GM12878 (cell line): ENCODE results near the gene MARS1. TPM values are rescaled to one million over a fixed set of nuclear protein-coding genes. Genes with fewer than 3 reads are reported as not detected.
A peak's percentile ranks its signal among the peaks of the same experiment; 100 is the strongest.

Experiments
- ATAC-seq: fragments of 200-7000 bp; cut with Tn5 transposase; 3 replicates; pipeline ENCODE4 v1.9.1; 2020; ENCODE audit warnings: mild to moderate bottlenecking, moderate library complexity
- BruUV-seq: library from RNA; stranded (reverse); fragments of 400-500 nt; replicated peaks from 2 replicates; lab custom pipeline; 2021; lab: Mats Ljungman, UMichigan
- CTCF ChIA-PET: fragments of 300-600 bp; sonication (Branson Sonifier 250); formaldehyde crosslinking; extraction: SDS; loops from one replicate; lab custom pipeline; 2021; ENCODE audit warnings: inconsistent platforms; lab: Yijun Ruan, JAX
- POLR2A ChIA-PET: fragments of 350-600 bp; formaldehyde crosslinking; extraction: SDS; loops from one replicate; lab custom pipeline; 2021; ENCODE audit warnings: inconsistent platforms; lab: Charles Lee
- RAD21 ChIA-PET: fragments of 300-600 bp; sonication (Branson Sonifier 250); formaldehyde crosslinking; loops from one replicate; lab custom pipeline; 2023; ENCODE audit warnings: antibody characterized with exemption; ENCODE audit not compliant: unreplicated experiment; lab: Charles Lee
- SMC1A ChIA-PET: fragments of 300-600 bp; sonication (Branson Sonifier 250); formaldehyde crosslinking; loops from one replicate; lab custom pipeline; 2023; ENCODE audit not compliant: unreplicated experiment, uncharacterized antibody; lab: Charles Lee
- DNase-seq: peaks from one replicate; pipeline ENCODE4 v3.0.0-alpha.2; 2011; ENCODE audit warnings: low read depth, low spot score
- FAIRE-seq: peaks from 3 replicates; lab custom pipeline; 2011; peaks lifted over from hg19 to GRCh38; lab: Jason Lieb, UNC
- H2AFZ ChIP-seq: 2 replicates; pipeline ENCODE4 v1.6.0; 2011; ENCODE audit warnings: low read depth, low read length, control low read depth; ENCODE audit not compliant: control insufficient read depth
- H3K27ac ChIP-seq: 2 replicates; pipeline ENCODE4 v1.5.1; 2011; ENCODE audit warnings: control low read depth; ENCODE audit not compliant: control insufficient read depth, insufficient read depth
- H3K27me3 ChIP-seq, 2 experiments: replicated peaks in 1 of 2; 2 replicates each; pipeline versions ENCODE4 v1.6.0 to v1.6.1; 2011; ENCODE audit warnings: low read length in 1 of 2; ENCODE audit not compliant: control insufficient read depth in 2 of 2, insufficient read depth in 2 of 2
- H3K36me3 ChIP-seq, 2 experiments: 2 replicates each; pipeline ENCODE4 v1.5.1; 2011; ENCODE audit warnings: low read length in 1 of 2; ENCODE audit not compliant: control insufficient read depth in 2 of 2, insufficient read depth in 2 of 2
- H3K4me1 ChIP-seq: 2 replicates; pipeline ENCODE4 v1.6.1; 2011; ENCODE audit warnings: mild to moderate bottlenecking, low read length, moderate library complexity, mixed read lengths; ENCODE audit not compliant: control insufficient read depth, insufficient read depth
- H3K4me2 ChIP-seq: 2 replicates; pipeline ENCODE4 v1.6.0; 2011; ENCODE audit warnings: control low read depth; ENCODE audit not compliant: control insufficient read depth, insufficient read depth
- H3K4me3 ChIP-seq: fragments of 200-600 bp; sonication (generic); 2 replicates; pipeline ENCODE4 v1.5.1; 2016
- H3K79me2 ChIP-seq: 2 replicates; pipeline ENCODE4 v1.6.0; 2011; ENCODE audit warnings: low read length; ENCODE audit not compliant: control insufficient read depth, insufficient read depth
- H3K9ac ChIP-seq: 2 replicates; pipeline ENCODE4 v1.8.0; 2011; ENCODE audit warnings: low read length, control low read depth, mixed read lengths; ENCODE audit not compliant: control insufficient read depth, insufficient read depth
- H3K9me3 ChIP-seq: replicated peaks from 3 replicates; pipeline ENCODE4 v1.5.1; 2011; ENCODE audit warnings: mild to moderate bottlenecking, low read length; ENCODE audit not compliant: control insufficient read depth, insufficient read depth
- H4K20me1 ChIP-seq: 2 replicates; pipeline ENCODE4 v1.6.0; 2011; ENCODE audit not compliant: control insufficient read depth, insufficient read depth
- BACH1 ChIP-seq: fragments of 450-650 bp; IDR thresholded peaks from 2 replicates; pipeline ENCODE4 v1.6.1; 2017; ENCODE audit warnings: mild to moderate bottlenecking, borderline replicate concordance
- CBFB ChIP-seq: IDR thresholded peaks from 2 replicates; pipeline ENCODE4 v1.6.1; 2016; ENCODE audit warnings: antibody characterized with exemption, low read depth
- CREB1 ChIP-seq: IDR thresholded peaks from 2 replicates; pipeline ENCODE4 v1.6.1; 2012; ENCODE audit warnings: low read depth, mild to moderate bottlenecking, inconsistent platforms
- EED ChIP-seq: sonication (generic); IDR thresholded peaks from 2 replicates; pipeline ENCODE4 v1.6.1; 2016; ENCODE audit warnings: antibody characterized with exemption, low read depth
- GABPA ChIP-seq: IDR thresholded peaks from 2 replicates; pipeline ENCODE4 v1.6.1; 2014; ENCODE audit warnings: antibody characterized with exemption, low read depth, mild to moderate bottlenecking, inconsistent platforms
- MYB ChIP-seq: fragments of 150-350 bp; IDR thresholded peaks from 2 replicates; pipeline ENCODE4 v1.6.1; 2014; ENCODE audit warnings: mild to moderate bottlenecking, low read depth, low read length, borderline replicate concordance
- NFYA ChIP-seq: IDR thresholded peaks from 2 replicates; pipeline ENCODE4 v1.6.1; 2011; ENCODE audit warnings: low read depth, mild to moderate bottlenecking, low read length, improper control_type of control experiment, borderline replicate concordance
- NFYB ChIP-seq: IDR thresholded peaks from 2 replicates; pipeline ENCODE4 v1.6.1; 2011; ENCODE audit warnings: low read depth, mild to moderate bottlenecking, low read length, improper control_type of control experiment, moderate library complexity; ENCODE audit not compliant: insufficient read depth
- POLR2AphosphoS5 ChIP-seq: IDR thresholded peaks from 2 replicates; pipeline ENCODE4 v1.6.1; 2011; ENCODE audit warnings: mild to moderate bottlenecking, low read length, inconsistent platforms
- RBBP5 ChIP-seq: fragments of 200-600 bp; sonication (generic); conservative IDR thresholded peaks from 2 replicates; pipeline ENCODE4 v1.6.1; 2016
- TARDBP ChIP-seq: IDR thresholded peaks from 2 replicates; pipeline ENCODE4 v1.6.1; 2016; ENCODE audit warnings: borderline replicate concordance
- TBL1XR1 ChIP-seq: IDR thresholded peaks from 2 replicates; pipeline ENCODE4 v1.6.1; 2012; ENCODE audit warnings: low read depth, low read length, improper control_type of control experiment
- TCF7 ChIP-seq: IDR thresholded peaks from 2 replicates; pipeline ENCODE4 v1.6.1; 2014; ENCODE audit warnings: antibody characterized with exemption, borderline replicate concordance
- WGBS: methylation state at CpG from one replicate; pipeline ENCODE4 v1.1.6; 2016; ENCODE audit warnings: low lambda C conversion rate; ENCODE audit not compliant: insufficient replicate concordance, insufficient coverage; ENCODE audit errors: missing lambda C conversion rate; 5-methylcytosine and 5-hydroxymethylcytosine counted together
- in situ Hi-C: fragments of 300-500 bp; cut with MboI; formaldehyde crosslinking; loops from 9 replicates; pipeline ENCODE4 v1.14.3; 2018; ENCODE audit warnings: mixed read lengths
- intact Hi-C: fragments of 100-400 bp; cut with micrococcal nuclease; formaldehyde crosslinking; loops from one replicate; pipeline ENCODE4 v1.14.2; 2022; ENCODE audit not compliant: unreplicated experiment
- polyA plus RNA-seq, 11 experiments: library from polyadenylated mRNA; depleted of rRNA in 4 of 11; unstranded in 6 of 11; stranded (reverse) in 5 of 11; fragments of >200 nt; fragmentation: Nextera tagmentation in 4 of 11; fragmentation: Illumina TruSeq in 1 of 11; extraction: Ambion mirVana in 4 of 11; extraction: Trizol in 1 of 11; gene quantifications; 1 replicate in 1 of 11; 2 replicates in 10 of 11; pipeline versions ENCODE4 v1.2.1 to v1.2.3, GENCODE V29; 2011 to 2016; ENCODE audit warnings: inconsistent platforms in 2 of 11, missing spikeins in 2 of 11, low read depth in 1 of 11
- total RNA-seq, 4 experiments: library from RNA; depleted of rRNA in 3 of 4; stranded (reverse); fragments of >200 nt in 3 of 4; fragmentation: Illumina TruSeq in 1 of 4; extraction: Trizol in 1 of 4; gene quantifications; 2 replicates each; pipeline versions ENCODE4 v1.2.1 to v1.2.3, GENCODE V29; 2013 to 2021
- TF ChIP-seq, protein P1 (sequence below): fragments of 450-650 bp; IDR thresholded peaks from 2 replicates; pipeline ENCODE4 v1.6.1; 2017; ENCODE audit warnings: mild to moderate bottlenecking
- TF ChIP-seq, protein P2 (sequence below): fragments of 450-650 bp; formaldehyde crosslinking; IDR thresholded peaks from 2 replicates; pipeline ENCODE4 v1.5.0; 2022; ENCODE audit warnings: mild to moderate bottlenecking, missing genetic modification characterization
- TF ChIP-seq, protein P3 (sequence below): fragments of 450-650 bp; IDR thresholded peaks from 2 replicates; pipeline ENCODE4 v1.6.1; 2017; ENCODE audit warnings: mild to moderate bottlenecking, low read depth, inconsistent platforms; ENCODE audit not compliant: poor library complexity, severe bottlenecking

Gene MARS1
- total and polyA plus RNA-seq, 10 of the 15 experiments (the other 5 are each of a cell fraction or from before 2014, with no cell fraction given): 72.3 to 270 (median 153) TPM

DNA sequence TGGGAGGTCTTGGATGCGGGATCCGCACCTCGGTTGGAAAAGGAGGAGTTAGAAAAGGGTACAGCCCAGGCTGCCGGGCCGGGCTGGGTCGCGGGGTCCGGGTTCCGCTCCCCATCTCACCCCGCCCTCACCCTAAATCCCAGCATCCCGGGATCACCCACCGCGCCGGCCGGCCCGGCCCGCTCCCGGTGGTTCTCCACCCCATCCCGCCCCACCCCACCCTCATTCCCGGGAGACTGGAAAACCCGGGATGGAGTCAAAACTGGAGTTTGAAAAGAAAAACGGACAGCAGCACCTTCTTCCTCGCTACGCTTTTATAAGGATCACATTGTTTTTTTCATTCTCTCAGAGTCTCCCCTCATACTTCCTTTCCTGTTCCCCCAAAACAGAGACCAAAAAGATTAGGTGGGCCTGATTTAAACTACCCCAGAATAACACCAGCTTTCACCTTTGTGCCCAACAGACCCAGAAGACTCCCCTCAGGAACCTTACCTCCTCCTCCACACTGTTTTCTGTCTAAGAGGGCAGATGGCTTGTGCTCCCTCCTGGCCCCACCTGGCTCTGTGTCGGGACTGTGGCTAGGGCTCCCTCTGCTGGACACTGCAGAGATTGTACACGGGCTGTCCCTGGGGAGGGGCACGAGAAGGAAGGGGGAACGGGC lies 25.5 kb upstream of the MARS1 start (continued):
- TF ChIP-seq RBBP5 (no peak), TCF7 (no peak), CREB1 (peak; percentile 82), NFYA (no peak), POLR2AphosphoS5 (no peak), EED (peak; percentile 12; the same call in 1 of the 2 replicates), BACH1 (peak; percentile 50; the same call in 1 of the 2 replicates)
- TF ChIP-seq, protein P1, sequence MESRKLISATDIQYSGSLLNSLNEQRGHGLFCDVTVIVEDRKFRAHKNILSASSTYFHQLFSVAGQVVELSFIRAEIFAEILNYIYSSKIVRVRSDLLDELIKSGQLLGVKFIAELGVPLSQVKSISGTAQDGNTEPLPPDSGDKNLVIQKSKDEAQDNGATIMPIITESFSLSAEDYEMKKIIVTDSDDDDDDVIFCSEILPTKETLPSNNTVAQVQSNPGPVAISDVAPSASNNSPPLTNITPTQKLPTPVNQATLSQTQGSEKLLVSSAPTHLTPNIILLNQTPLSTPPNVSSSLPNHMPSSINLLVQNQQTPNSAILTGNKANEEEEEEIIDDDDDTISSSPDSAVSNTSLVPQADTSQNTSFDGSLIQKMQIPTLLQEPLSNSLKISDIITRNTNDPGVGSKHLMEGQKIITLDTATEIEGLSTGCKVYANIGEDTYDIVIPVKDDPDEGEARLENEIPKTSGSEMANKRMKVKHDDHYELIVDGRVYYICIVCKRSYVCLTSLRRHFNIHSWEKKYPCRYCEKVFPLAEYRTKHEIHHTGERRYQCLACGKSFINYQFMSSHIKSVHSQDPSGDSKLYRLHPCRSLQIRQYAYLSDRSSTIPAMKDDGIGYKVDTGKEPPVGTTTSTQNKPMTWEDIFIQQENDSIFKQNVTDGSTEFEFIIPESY: no peak

DNA sequence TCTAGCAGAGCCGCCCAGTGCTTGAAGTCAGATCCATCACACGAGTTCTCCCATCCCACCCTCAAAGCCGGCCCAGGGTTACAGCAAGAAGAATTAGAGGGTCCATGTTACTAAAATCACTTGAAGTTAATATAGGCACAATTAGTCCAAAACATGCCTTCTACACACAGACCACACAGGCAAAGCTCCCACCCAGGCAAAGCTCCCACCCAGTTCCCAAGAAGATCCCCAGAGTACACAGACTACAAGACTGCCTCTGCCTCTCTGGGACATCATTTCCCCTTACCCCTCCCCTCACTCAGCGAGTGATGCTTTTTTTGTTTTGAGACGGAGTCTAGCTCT lies 25.0 kb upstream of the MARS1 start:
- H3K4me1 ChIP-seq: peaks cover 36% of the 10 kb centered on the region
- SMC1A ChIA-PET: interaction anchor here (0.6 to 2.8 kb wide), 6 partner anchors 10 to 198 kb away, joined by 3 to 18 read pairs (median 5); no protein-coding TSS in a partner anchor
- POLR2A ChIA-PET: interaction anchor here (0.7 to 3.0 kb wide), 5 partner anchors 8 to 250 kb away, joined by 3 to 16 read pairs (median 4); no protein-coding TSS in a partner anchor
- DNase-seq (no peak), ATAC-seq (no peak), FAIRE-seq (no peak)
- H4K20me1 ChIP-seq: 0 out of 2 replicates have a peak, but pooled peaks cover 2% of the 10 kb centered on the region
- RAD21 ChIA-PET: interaction anchor here (1.2 to 4.7 kb wide), 5 partner anchors 9 to 220 kb away, joined by 3 to 35 read pairs (median 4); partner anchors contain the start of gene INHBE
- no peak overlapping the region for H3K4me3 ChIP-seq
- WGBS: 30% methylated on average over 5 of the region's 5 CpGs
- H3K27ac ChIP-seq: no peak overlapping the region
- H3K4me2 ChIP-seq: no peak overlapping the region
- in situ Hi-C loops (no loop called here), intact Hi-C loops (loop anchor here (5.0 kb wide), 1 partner anchor 59 kb away; the partner anchor contains the start of genes DDIT3 and MBD6)
- peak overlapping the region; percentile 36 for H2AFZ ChIP-seq
- H3K9me3 ChIP-seq: no peaks in the 10 kb centered on the region
- H3K27me3 ChIP-seq: 0 out of 4 replicates have a peak, but pooled peaks cover 0 to 4% of the 10 kb centered on the region in 2 experiments
- BruUV-seq: no TSS peak
- CTCF ChIA-PET: interaction anchor here (0.7 to 7.5 kb wide), 20 partner anchors 9 to 249 kb away, joined by 3 to 114 read pairs (median 4); partner anchors contain the start of genes ARHGAP9, INHBE and SHMT2
- H3K36me3 ChIP-seq: 0 out of 4 replicates have a peak, but pooled peaks cover 0 to 3% of the 10 kb centered on the region in 2 experiments
- no peak overlapping the region for H3K9ac ChIP-seq
- H3K79me2 ChIP-seq: no peaks in the 10 kb centered on the region
- TF ChIP-seq TBL1XR1 (no peak), NFYB (no peak), CBFB (no peak), GABPA (no peak), TARDBP (no peak), MYB (no peak)
- TF ChIP-seq, protein P2, sequence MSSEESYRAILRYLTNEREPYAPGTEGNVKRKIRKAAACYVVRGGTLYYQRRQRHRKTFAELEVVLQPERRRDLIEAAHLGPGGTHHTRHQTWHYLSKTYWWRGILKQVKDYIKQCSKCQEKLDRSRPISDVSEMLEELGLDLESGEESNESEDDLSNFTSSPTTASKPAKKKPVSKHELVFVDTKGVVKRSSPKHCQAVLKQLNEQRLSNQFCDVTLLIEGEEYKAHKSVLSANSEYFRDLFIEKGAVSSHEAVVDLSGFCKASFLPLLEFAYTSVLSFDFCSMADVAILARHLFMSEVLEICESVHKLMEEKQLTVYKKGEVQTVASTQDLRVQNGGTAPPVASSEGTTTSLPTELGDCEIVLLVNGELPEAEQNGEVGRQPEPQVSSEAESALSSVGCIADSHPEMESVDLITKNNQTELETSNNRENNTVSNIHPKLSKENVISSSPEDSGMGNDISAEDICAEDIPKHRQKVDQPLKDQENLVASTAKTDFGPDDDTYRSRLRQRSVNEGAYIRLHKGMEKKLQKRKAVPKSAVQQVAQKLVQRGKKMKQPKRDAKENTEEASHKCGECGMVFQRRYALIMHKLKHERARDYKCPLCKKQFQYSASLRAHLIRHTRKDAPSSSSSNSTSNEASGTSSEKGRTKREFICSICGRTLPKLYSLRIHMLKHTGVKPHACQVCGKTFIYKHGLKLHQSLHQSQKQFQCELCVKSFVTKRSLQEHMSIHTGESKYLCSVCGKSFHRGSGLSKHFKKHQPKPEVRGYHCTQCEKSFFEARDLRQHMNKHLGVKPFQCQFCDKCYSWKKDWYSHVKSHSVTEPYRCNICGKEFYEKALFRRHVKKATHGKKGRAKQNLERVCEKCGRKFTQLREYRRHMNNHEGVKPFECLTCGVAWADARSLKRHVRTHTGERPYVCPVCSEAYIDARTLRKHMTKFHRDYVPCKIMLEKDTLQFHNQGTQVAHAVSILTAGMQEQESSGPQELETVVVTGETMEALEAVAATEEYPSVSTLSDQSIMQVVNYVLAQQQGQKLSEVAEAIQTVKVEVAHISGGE (CRISPR knock-in tag): no peak
- TF ChIP-seq, protein P3, sequence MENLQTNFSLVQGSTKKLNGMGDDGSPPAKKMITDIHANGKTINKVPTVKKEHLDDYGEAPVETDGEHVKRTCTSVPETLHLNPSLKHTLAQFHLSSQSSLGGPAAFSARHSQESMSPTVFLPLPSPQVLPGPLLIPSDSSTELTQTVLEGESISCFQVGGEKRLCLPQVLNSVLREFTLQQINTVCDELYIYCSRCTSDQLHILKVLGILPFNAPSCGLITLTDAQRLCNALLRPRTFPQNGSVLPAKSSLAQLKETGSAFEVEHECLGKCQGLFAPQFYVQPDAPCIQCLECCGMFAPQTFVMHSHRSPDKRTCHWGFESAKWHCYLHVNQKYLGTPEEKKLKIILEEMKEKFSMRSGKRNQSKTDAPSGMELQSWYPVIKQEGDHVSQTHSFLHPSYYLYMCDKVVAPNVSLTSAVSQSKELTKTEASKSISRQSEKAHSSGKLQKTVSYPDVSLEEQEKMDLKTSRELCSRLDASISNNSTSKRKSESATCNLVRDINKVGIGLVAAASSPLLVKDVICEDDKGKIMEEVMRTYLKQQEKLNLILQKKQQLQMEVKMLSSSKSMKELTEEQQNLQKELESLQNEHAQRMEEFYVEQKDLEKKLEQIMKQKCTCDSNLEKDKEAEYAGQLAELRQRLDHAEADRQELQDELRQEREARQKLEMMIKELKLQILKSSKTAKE: no peak
